GM10266 (cell line): ENCODE measurements around the gene PTPRT.

Experiments used
- DNase-seq: peaks from one replicate; pipeline ENCODE4 v3.0.0; 2012; ENCODE audit errors: extremely low spot score
- TF ChIP-seq, protein P1 (sequence below): IDR thresholded peaks from 2 replicates; pipeline ENCODE4 v1.5.1; 2012; ENCODE audit warnings: mild to moderate bottlenecking, low read depth; ENCODE audit not compliant: control insufficient read depth, insufficient read depth; ENCODE audit errors: missing control alignments

Gene PTPRT

GRCh38 chr20:42267793-42268384 is 921.8 kb downstream of the PTPRT start:
- DNase-seq, result no peak
- TF ChIP-seq, protein P1, sequence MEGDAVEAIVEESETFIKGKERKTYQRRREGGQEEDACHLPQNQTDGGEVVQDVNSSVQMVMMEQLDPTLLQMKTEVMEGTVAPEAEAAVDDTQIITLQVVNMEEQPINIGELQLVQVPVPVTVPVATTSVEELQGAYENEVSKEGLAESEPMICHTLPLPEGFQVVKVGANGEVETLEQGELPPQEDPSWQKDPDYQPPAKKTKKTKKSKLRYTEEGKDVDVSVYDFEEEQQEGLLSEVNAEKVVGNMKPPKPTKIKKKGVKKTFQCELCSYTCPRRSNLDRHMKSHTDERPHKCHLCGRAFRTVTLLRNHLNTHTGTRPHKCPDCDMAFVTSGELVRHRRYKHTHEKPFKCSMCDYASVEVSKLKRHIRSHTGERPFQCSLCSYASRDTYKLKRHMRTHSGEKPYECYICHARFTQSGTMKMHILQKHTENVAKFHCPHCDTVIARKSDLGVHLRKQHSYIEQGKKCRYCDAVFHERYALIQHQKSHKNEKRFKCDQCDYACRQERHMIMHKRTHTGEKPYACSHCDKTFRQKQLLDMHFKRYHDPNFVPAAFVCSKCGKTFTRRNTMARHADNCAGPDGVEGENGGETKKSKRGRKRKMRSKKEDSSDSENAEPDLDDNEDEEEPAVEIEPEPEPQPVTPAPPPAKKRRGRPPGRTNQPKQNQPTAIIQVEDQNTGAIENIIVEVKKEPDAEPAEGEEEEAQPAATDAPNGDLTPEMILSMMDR, result no peak

DNA sequence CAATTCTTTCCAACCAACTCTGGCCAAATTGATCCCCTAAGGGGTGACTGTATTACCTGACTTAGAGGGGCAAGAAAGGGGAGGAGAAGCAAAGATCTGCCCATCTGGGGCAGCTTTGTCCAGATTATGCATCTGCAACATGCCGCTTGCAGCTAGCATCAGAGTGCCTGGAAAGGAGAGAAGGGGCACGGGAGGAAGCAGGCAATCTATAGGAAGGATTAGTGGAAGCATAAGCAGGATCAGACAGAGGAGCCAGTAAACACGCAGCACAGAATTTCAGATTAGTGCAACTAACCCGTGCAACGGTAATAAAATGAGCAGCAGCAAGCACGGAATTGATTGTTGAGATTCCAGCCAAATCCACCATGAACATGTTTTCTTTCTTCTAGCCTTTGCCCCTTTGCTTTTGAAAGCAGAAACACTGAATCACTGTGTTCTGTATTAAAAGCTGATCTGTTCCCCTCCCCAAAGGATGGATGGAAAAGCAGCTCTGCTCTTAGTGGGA is 927.9 kb downstream of the PTPRT start:
- TF ChIP-seq, protein P1, result no peak
- DNase-seq, result no peak

- TF ChIP-seq, protein P1, result no peak
- DNase-seq, result no peak
These were observed 929.5 kb downstream of the PTPRT start for GRCh38 chr20:42260184-42260583.

- no peak for DNase-seq
- TF ChIP-seq, protein P1, result no peak
These were observed 930.3 kb downstream of the PTPRT start for GRCh38 chr20:42259389-42259788.

- no peak for DNase-seq
- TF ChIP-seq, protein P1, result no peak
These were observed 931.0 kb downstream of the PTPRT start for GRCh38 chr20:42258564-42259302.

- TF ChIP-seq, protein P1, result no peak
- DNase-seq, result no peak
These were observed 933.9 kb downstream of the PTPRT start for GRCh38 chr20:42255821-42256220.

GRCh38 chr20:42254673-42255072 is 935.0 kb downstream of the PTPRT start:
- TF ChIP-seq, protein P1, result no peak
- no peak for DNase-seq
